B cell (primary cell): ENCODE measurements around the gene GRAMD1C. TPM values are rescaled to one million over a fixed set of nuclear protein-coding genes. Genes with fewer than 3 reads are reported as not detected.

Source experiments
- ATAC-seq: fragments of 200-7000 bp; cut with Tn5 transposase; one replicate; pipeline ENCODE4 v1.10.0; 2021; ENCODE audit warnings: low read depth, mild to moderate bottlenecking, moderate number of reproducible peaks, moderate library complexity
- CTCF ChIA-PET: fragments of 350-600 bp; sonication (Branson Sonifier 250); formaldehyde crosslinking; loops from one replicate; lab custom pipeline; 2021; ENCODE audit warnings: antibody characterized with exemption, inconsistent platforms; lab: Charles Lee
- POLR2A ChIA-PET: fragments of 350-600 bp; sonication (Branson Sonifier 250); formaldehyde crosslinking; loops from one replicate; lab custom pipeline; 2021; ENCODE audit warnings: antibody characterized with exemption; lab: Charles Lee
- DNase-seq: peaks from one replicate; pipeline ENCODE4 v3.0.0; 2013
- H2AFZ ChIP-seq: 2 replicates; pipeline ENCODE4 v1.6.1; 2012; ENCODE audit warnings: mild to moderate bottlenecking, low read depth, low read length; ENCODE audit not compliant: insufficient read depth, poor library complexity, severe bottlenecking
- H3K27ac ChIP-seq, 2 donors: 1 replicate in 1 of 2; 2 replicates in 1 of 2; pipeline ENCODE4 v1.5.1; 2012 to 2013; ENCODE audit warnings: low read length in 2 of 2, mild to moderate bottlenecking in 2 of 2, moderate library complexity in 1 of 2
- H3K27me3 ChIP-seq, 4 experiments: fragments of 200-600 bp in 1 of 4; sonication (generic) in 1 of 4; replicated peaks in 1 of 4; 1 replicate in 2 of 4; 2 replicates in 2 of 4; pipeline versions ENCODE4 v1.6.1 to v1.7.0; 2013 to 2016; ENCODE audit warnings: low read length in 3 of 4, mild to moderate bottlenecking in 2 of 4, mixed read lengths in 1 of 4, moderate library complexity in 1 of 4; ENCODE audit not compliant: insufficient read depth in 4 of 4, control insufficient read depth in 3 of 4; ENCODE audit errors: control extremely low read depth in 1 of 4
- H3K36me3 ChIP-seq, 2 experiments: replicated peaks in 1 of 2; 1 replicate in 1 of 2; 2 replicates in 1 of 2; pipeline versions ENCODE4 v1.6.1 to v1.7.1; 2013; ENCODE audit warnings: low read length in 1 of 2; ENCODE audit not compliant: insufficient read depth in 2 of 2, control insufficient read depth in 1 of 2; ENCODE audit errors: control extremely low read depth in 1 of 2, extremely low read depth in 1 of 2
- H3K4me1 ChIP-seq, 2 donors: fragments of 200-600 bp in 1 of 2; sonication (generic) in 1 of 2; 1 replicate in 1 of 2; 2 replicates in 1 of 2; pipeline versions ENCODE4 v1.5.1 to v1.6.1; 2013 to 2017; ENCODE audit warnings: low read length in 2 of 2; ENCODE audit not compliant: control insufficient read depth in 2 of 2, insufficient read depth in 2 of 2
- H3K4me2 ChIP-seq: replicated peaks from 2 replicates; pipeline ENCODE3; 2012; ENCODE audit warnings: mild to moderate bottlenecking, low read depth, low read length; ENCODE audit not compliant: poor library complexity, severe bottlenecking
- H3K4me3 ChIP-seq, 5 experiments: fragments of 200-600 bp in 1 of 5; sonication (generic) in 1 of 5; 1 replicate in 3 of 5; 2 replicates in 2 of 5; pipeline versions ENCODE4 v1.5.1 to v1.7.0; 2011 to 2016; ENCODE audit warnings: low read length in 4 of 5, mild to moderate bottlenecking in 4 of 5, low read depth in 2 of 5, control low read depth in 1 of 5, moderate library complexity in 1 of 5; ENCODE audit not compliant: insufficient read depth in 1 of 5; ENCODE audit errors: control extremely low read depth in 1 of 5, extremely low read depth in 1 of 5
- H3K79me2 ChIP-seq: fragments of 200-600 bp; sonication (generic); one replicate; pipeline ENCODE4 v1.6.0; 2016; ENCODE audit warnings: low read length; ENCODE audit not compliant: control insufficient read depth, insufficient read depth
- H3K9ac ChIP-seq: fragments of 200-600 bp; sonication (generic); 2 replicates; pipeline ENCODE4 v1.6.1; 2017; ENCODE audit warnings: mild to moderate bottlenecking, low read length, moderate library complexity
- H3K9me3 ChIP-seq, 3 donors: one replicate each; pipeline versions ENCODE4 v1.6.1 to v1.7.1; 2013; ENCODE audit warnings: low read length in 2 of 3; ENCODE audit not compliant: control insufficient read depth in 2 of 3, insufficient read depth in 1 of 3; ENCODE audit errors: control extremely low read depth in 1 of 3
- H4K20me1 ChIP-seq: 2 replicates; pipeline ENCODE4 v1.6.0; 2012; ENCODE audit warnings: mild to moderate bottlenecking, low read length; ENCODE audit not compliant: insufficient read depth, control insufficient read depth, poor library complexity, severe bottlenecking
- H3K27ac Mint-ChIP-seq: one replicate; pipeline ENCODE4 v1.8.0; 2021; ENCODE audit warnings: mixed read lengths
- H3K27me3 Mint-ChIP-seq: one replicate; pipeline ENCODE4 v1.8.0; 2021; ENCODE audit warnings: mixed read lengths
- H3K4me1 Mint-ChIP-seq: one replicate; pipeline ENCODE4 v1.8.0; 2021; ENCODE audit warnings: mixed read lengths
- H3K4me3 Mint-ChIP-seq: one replicate; pipeline ENCODE4 v1.8.0; 2021; ENCODE audit warnings: mixed read lengths
- H3K9me3 Mint-ChIP-seq: one replicate; pipeline ENCODE4 v1.8.0; 2022; ENCODE audit warnings: mixed read lengths; ENCODE audit not compliant: insufficient read depth
- EZH2 ChIP-seq: IDR thresholded peaks from 2 replicates; pipeline ENCODE4 v1.6.1; 2012; ENCODE audit warnings: borderline replicate concordance, low read depth, mild to moderate bottlenecking, moderate library complexity, low read length; ENCODE audit not compliant: insufficient read depth, poor library complexity, severe bottlenecking
- WGBS: methylation state at CpG from one replicate; pipeline ENCODE4 v1.1.5; 2013; ENCODE audit warnings: missing lambda C conversion rate; ENCODE audit not compliant: insufficient coverage; 5-methylcytosine and 5-hydroxymethylcytosine counted together
- intact Hi-C: fragments of 100-400 bp; cut with micrococcal nuclease; formaldehyde crosslinking; loops from one replicate; pipeline ENCODE4 v1.10.0; 2022
- polyA plus RNA-seq: library from polyadenylated mRNA; depleted of rRNA; stranded (reverse); fragments of >200 nt; gene quantifications from 2 replicates; pipeline ENCODE4 v1.2.3, GENCODE V29; 2012
- total RNA-seq, 2 donors: library from RNA; stranded (reverse); fragments of 120-200 nt in 1 of 2; gene quantifications; 1 replicate in 1 of 2; 2 replicates in 1 of 2; pipeline versions ENCODE4 v1.2.3 to v1.2.4, GENCODE V29; 2013 to 2022
- TF ChIP-seq, protein P1 (sequence below): fragments of 200-600 bp; IDR thresholded peaks from one replicate; pipeline ENCODE4 v1.8.0; 2022; ENCODE audit warnings: antibody characterized with exemption, mild to moderate bottlenecking

Gene GRAMD1C
- total and polyA plus RNA-seq, 2 donors (not counting 1 experiment from before 2014, with no cell fraction given) = 8.5 to 47.1 TPM

DNA sequence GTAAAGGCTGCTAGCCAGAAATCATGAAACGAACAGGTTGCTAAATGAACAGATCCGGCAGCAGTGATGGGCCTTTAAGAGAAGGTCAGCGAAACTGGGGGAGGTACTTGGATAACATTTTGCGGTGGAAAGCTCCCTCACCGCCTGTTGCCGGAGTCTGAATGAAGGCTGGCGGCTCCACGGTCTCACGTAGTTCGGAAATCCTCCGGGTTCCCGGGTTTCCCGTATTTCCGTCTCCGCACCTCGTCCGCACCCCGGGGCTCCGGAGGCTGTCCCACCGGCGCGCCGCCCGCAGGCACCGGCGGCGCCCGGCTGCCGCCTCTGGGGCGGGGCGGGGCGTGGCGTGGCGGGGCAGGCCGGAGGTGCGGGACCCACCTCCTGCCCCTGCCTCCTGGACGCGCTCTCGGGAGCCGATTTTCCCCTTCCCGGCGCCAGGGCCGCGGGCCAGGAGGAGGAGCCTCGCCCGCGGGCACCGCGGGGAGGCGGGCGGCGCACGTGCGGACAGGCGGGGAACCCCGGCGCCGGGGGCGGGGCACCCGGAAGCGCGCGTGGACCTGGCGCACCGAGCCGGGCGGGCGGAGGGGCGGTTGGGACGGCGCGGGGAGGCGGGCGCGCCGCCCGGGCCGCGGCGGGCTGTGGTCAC, 108.9 kb downstream of the GRAMD1C start, which contains the start of gene ZDHHC23:
Gene ZDHHC23 (plus strand): TSS at position 642 of the 643 bp plus-strand sequence. CDS start 790 bp downstream, outside the sequence.
- DNase-seq (peak; percentile 88), ATAC-seq (peak; percentile 84)
- intact Hi-C loops = loop anchor here (1.0 to 5.0 kb wide), 6 partner anchors 37 to 265 kb away; partner anchors contain the start of genes ATP6V1A, CCDC191, NAA50 and QTRT2
- Mint-ChIP-seq H3K4me3 (peak within 1 kb of the TSS; percentile 87), H3K9me3 (no peaks in the 10 kb centered on the region), H3K4me1 (peaks cover 18% of the 10 kb centered on the region), H3K27ac (peak within 1 kb of the TSS; percentile 89), H3K27me3 (no peaks in the 10 kb centered on the region)
- Histone ChIP-seq H3K36me3 (peaks cover 2 to 5% of the 10 kb centered on the region in 2 experiments), H3K27ac (peak within 1 kb of the TSS; percentile 48 to 74), H3K27me3 (no peaks in the 10 kb centered on the region), H3K79me2 (no peaks in the 10 kb centered on the region), H2AFZ (peak within 1 kb of the TSS; percentile 88), H3K4me2 (peak within 1 kb of the TSS; percentile 93), H3K9me3 (no peaks in the 10 kb centered on the region), H4K20me1 (no peaks in the 10 kb centered on the region), H3K9ac (peak within 1 kb of the TSS; percentile 79), H3K4me1 (peaks cover 12 to 14% of the 10 kb centered on the region in 2 donors), H3K4me3 (peak within 1 kb of the TSS; percentile 47 to 89 (median 84))
- WGBS = under 1% methylated on average over 80 of the region's 80 CpGs
- TF ChIP-seq, protein P1, sequence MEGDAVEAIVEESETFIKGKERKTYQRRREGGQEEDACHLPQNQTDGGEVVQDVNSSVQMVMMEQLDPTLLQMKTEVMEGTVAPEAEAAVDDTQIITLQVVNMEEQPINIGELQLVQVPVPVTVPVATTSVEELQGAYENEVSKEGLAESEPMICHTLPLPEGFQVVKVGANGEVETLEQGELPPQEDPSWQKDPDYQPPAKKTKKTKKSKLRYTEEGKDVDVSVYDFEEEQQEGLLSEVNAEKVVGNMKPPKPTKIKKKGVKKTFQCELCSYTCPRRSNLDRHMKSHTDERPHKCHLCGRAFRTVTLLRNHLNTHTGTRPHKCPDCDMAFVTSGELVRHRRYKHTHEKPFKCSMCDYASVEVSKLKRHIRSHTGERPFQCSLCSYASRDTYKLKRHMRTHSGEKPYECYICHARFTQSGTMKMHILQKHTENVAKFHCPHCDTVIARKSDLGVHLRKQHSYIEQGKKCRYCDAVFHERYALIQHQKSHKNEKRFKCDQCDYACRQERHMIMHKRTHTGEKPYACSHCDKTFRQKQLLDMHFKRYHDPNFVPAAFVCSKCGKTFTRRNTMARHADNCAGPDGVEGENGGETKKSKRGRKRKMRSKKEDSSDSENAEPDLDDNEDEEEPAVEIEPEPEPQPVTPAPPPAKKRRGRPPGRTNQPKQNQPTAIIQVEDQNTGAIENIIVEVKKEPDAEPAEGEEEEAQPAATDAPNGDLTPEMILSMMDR = no peak
- TF ChIP-seq EZH2 = no peak
- ChIA-PET CTCF (no interaction called here), POLR2A (interaction anchor here (0.6 to 0.9 kb wide), 2 partner anchors 58 to 201 kb away, joined by 3 read pairs; partner anchors contain the start of gene ATP6V1A)
